Calu3 (cell line): ENCODE data around the gene STRIP2. TPM values are rescaled to one million over a fixed set of nuclear protein-coding genes. Genes with fewer than 3 reads are reported as not detected.

Source experiments
- Bru-seq: library from RNA; stranded (reverse); fragments of 400-500 nt; gene quantifications from one replicate; lab custom pipeline; 2021; lab: Mats Ljungman, UMichigan
- BruChase-seq, 2 experiments: library from RNA; stranded (reverse); fragments of 400-500 nt; gene quantifications; one replicate each; lab custom pipeline; 2021; lab: Mats Ljungman, UMichigan
- BruUV-seq: library from RNA; stranded (reverse); fragments of 400-500 nt; replicated peaks from 2 replicates; lab custom pipeline; 2021; lab: Mats Ljungman, UMichigan
- CTCF ChIA-PET: fragments of 300-600 bp; sonication (Branson Sonifier 250); formaldehyde crosslinking; loops from one replicate; lab custom pipeline; 2022; ENCODE audit warnings: antibody characterized with exemption; lab: Charles Lee
- DNase-seq: peaks from one replicate; pipeline ENCODE4 v3.0.0; 2022
- H3K27ac Mint-ChIP-seq: one replicate; pipeline ENCODE4 v1.8.0; 2022; ENCODE audit warnings: mixed read lengths; ENCODE audit not compliant: unreplicated experiment
- H3K27me3 Mint-ChIP-seq: one replicate; pipeline ENCODE4 v1.8.0; 2022; ENCODE audit warnings: mixed read lengths; ENCODE audit not compliant: unreplicated experiment
- H3K36me3 Mint-ChIP-seq: one replicate; pipeline ENCODE4 v1.8.0; 2022; ENCODE audit warnings: mild to moderate bottlenecking, moderate library complexity, mixed read lengths; ENCODE audit not compliant: insufficient read depth, unreplicated experiment
- H3K4me1 Mint-ChIP-seq: one replicate; pipeline ENCODE4 v1.8.0; 2022; ENCODE audit warnings: mild to moderate bottlenecking, low read depth, mixed read lengths; ENCODE audit not compliant: unreplicated experiment
- H3K4me3 Mint-ChIP-seq: one replicate; pipeline ENCODE4 v1.8.0; 2022; ENCODE audit warnings: mild to moderate bottlenecking, low read depth, moderate library complexity, mixed read lengths; ENCODE audit not compliant: unreplicated experiment
- H3K9me3 Mint-ChIP-seq: one replicate; pipeline ENCODE4 v1.8.0; 2022; ENCODE audit warnings: low read depth, mixed read lengths; ENCODE audit not compliant: unreplicated experiment
- intact Hi-C: fragments of 100-400 bp; cut with micrococcal nuclease; formaldehyde crosslinking; loops from one replicate; pipeline ENCODE4 v1.10.0; 2022; ENCODE audit not compliant: unreplicated experiment
- long read RNA-seq: library from polyadenylated mRNA; stranded (forward); transcript quantifications from one replicate; pipeline ENCODE4 v2.0.0, GENCODE V29; 2022
- total RNA-seq: library from RNA; stranded (reverse); gene quantifications from 2 replicates; pipeline ENCODE4 v1.2.3, GENCODE V29; 2022
- TF ChIP-seq, protein P1 (sequence below): fragments of 200-600 bp; IDR thresholded peaks from one replicate; pipeline ENCODE4 v1.8.0; 2022; ENCODE audit warnings: antibody characterized with exemption; ENCODE audit not compliant: unreplicated experiment

Gene STRIP2, protein sequence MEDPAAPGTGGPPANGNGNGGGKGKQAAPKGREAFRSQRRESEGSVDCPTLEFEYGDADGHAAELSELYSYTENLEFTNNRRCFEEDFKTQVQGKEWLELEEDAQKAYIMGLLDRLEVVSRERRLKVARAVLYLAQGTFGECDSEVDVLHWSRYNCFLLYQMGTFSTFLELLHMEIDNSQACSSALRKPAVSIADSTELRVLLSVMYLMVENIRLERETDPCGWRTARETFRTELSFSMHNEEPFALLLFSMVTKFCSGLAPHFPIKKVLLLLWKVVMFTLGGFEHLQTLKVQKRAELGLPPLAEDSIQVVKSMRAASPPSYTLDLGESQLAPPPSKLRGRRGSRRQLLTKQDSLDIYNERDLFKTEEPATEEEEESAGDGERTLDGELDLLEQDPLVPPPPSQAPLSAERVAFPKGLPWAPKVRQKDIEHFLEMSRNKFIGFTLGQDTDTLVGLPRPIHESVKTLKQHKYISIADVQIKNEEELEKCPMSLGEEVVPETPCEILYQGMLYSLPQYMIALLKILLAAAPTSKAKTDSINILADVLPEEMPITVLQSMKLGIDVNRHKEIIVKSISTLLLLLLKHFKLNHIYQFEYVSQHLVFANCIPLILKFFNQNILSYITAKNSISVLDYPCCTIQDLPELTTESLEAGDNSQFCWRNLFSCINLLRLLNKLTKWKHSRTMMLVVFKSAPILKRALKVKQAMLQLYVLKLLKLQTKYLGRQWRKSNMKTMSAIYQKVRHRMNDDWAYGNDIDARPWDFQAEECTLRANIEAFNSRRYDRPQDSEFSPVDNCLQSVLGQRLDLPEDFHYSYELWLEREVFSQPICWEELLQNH
- total RNA-seq (10.1 and 13.2 TPM in 2 replicates), Bru-seq, nascent RNA (percentile 63 among the genes with signal in this experiment), BruChase-seq, experiment 1, labeled RNA remaining after a 6-hour chase (percentile 49 among the genes with signal in this experiment), BruChase-seq, experiment 2, labeled RNA remaining after a 2-hour chase (percentile 52 among the genes with signal in this experiment)
- long read RNA-seq, partial matches to known transcripts = 3 of 9 reads
- long read RNA-seq, other reads (novel, unspliced or antisense) = 5 of 9 reads

DNA sequence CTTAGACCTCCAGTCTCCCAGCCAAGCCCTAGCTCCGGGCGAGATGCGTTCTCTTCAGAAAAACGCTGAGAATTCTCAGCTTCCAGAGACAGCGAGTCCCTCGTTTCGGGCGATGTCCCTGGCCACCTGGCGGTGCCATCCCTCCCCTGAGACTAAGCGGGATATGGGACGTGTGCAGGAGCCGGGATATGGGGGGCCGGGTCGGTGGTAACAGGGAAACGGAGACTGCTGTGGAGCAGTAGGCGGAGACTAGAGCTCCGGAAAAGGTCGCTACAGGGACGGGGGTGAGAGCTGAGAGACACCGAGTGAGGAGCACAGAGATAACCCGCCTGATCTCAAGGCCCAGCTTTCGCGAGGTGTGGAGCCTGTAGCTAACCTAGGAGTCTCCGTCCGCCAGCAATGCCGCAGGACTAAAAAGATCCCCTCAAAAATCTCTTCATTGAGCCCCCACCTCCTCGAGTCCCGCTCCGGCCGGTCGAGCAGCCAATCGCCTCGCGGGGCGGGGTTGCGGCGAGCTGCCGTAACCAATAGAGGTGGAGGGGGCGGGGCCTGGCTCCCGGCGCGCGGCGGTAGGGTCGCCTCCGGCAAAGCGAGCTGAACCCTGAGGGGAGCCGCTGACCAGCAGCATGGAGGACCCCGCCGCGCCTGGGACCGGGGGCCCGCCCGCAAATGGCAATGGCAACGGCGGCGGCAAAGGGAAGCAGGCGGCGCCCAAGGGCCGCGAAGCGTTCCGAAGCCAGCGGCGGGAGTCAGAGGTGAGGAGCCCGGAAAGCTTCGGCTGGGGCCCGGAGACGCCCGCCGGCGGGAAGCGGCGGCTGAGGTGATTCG lies at the start of gene STRIP2:
TSS of gene STRIP2 (plus strand) at position 586 of the 828 bp plus-strand sequence. CDS start at position 627, 41 bp downstream.
- no TSS peak for BruUV-seq
- Mint-ChIP-seq H3K4me3 (peak within 1 kb of the TSS; percentile 94), H3K36me3 (peaks cover 25% of the 10 kb centered on the region), H3K4me1 (peaks cover 29% of the 10 kb centered on the region), H3K27ac (peak within 1 kb of the TSS; percentile 73), H3K27me3 (peaks cover 15% of the 10 kb centered on the region), H3K9me3 (no peaks in the 10 kb centered on the region)
- intact Hi-C loops = no loop called here
- DNase-seq = peak; percentile 94
- TF ChIP-seq, protein P1, sequence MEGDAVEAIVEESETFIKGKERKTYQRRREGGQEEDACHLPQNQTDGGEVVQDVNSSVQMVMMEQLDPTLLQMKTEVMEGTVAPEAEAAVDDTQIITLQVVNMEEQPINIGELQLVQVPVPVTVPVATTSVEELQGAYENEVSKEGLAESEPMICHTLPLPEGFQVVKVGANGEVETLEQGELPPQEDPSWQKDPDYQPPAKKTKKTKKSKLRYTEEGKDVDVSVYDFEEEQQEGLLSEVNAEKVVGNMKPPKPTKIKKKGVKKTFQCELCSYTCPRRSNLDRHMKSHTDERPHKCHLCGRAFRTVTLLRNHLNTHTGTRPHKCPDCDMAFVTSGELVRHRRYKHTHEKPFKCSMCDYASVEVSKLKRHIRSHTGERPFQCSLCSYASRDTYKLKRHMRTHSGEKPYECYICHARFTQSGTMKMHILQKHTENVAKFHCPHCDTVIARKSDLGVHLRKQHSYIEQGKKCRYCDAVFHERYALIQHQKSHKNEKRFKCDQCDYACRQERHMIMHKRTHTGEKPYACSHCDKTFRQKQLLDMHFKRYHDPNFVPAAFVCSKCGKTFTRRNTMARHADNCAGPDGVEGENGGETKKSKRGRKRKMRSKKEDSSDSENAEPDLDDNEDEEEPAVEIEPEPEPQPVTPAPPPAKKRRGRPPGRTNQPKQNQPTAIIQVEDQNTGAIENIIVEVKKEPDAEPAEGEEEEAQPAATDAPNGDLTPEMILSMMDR = no peak
- CTCF ChIA-PET = interaction anchor here (0.8 to 2.6 kb wide), 8 partner anchors 11 to 270 kb away, joined by 3 to 21 read pairs (median 4); no protein-coding TSS in a partner anchor

DNA sequence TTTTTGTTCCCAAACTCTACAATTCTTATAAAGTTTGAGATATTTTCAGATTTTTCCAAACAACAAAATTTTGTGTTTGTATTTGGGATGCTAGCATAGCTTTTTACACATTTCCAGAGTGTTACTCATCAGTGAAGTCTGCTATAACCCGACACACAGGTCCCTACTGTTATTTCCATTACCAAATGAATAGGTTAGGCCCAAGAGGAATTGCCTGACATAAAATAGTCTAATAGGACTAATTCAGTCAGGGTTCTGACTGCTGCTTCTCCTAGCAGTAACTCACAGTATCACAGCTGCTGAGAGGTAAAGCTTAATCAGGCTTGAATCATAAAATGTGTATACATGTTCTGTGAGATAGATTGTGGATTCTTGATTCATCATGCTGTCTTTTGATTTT lies 49.1 kb upstream of the STRIP2 start:
- Mint-ChIP-seq H3K9me3 (no peaks in the 10 kb centered on the region), H3K27ac (no peak overlapping the region), H3K4me1 (no peaks in the 10 kb centered on the region), H3K4me3 (no peak overlapping the region), H3K27me3 (no peaks in the 10 kb centered on the region), H3K36me3 (no peaks in the 10 kb centered on the region)
- no peak for DNase-seq
- intact Hi-C loops = no loop called here
- CTCF ChIA-PET = no interaction called here
- TF ChIP-seq, protein P1 = no peak
- no TSS peak for BruUV-seq

DNA sequence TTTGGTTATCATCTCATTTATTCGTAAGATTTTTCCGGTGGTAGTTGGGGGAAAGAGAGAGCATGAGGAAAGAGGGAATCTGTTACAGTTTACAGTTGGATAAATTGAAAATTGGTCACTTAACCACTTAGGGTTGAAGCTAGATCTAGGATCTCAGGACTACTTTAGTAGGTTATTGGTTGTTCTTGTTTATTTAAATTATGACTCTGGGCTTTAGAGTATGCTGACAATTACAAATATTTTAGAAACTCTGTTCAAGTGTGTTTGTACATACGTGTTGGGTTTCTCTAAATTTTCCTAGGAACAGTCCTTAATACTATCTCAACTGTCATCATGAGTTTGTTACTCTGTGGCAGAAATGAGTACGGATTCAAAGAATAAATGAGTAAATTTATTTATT lies 48.6 kb upstream of the STRIP2 start:
- no peaks in the 10 kb centered on the region for H3K4me1 Mint-ChIP-seq
- CTCF ChIA-PET = no interaction called here
- no peaks in the 10 kb centered on the region for H3K9me3 Mint-ChIP-seq
- no peaks in the 10 kb centered on the region for H3K27me3 Mint-ChIP-seq
- no peak overlapping the region for H3K27ac Mint-ChIP-seq
- H3K36me3 Mint-ChIP-seq = no peaks in the 10 kb centered on the region
- TF ChIP-seq, protein P1 = no peak
- no TSS peak for BruUV-seq
- no peak for DNase-seq
- H3K4me3 Mint-ChIP-seq = no peak overlapping the region
- intact Hi-C loops = no loop called here
